ENCODE data around the gene TMEM187. TPM values are rescaled to one million over a fixed set of nuclear protein-coding genes. Genes with fewer than 3 reads are reported as not detected.

TMEM187 gene
- total and polyA plus RNA-seq, 7 donors: 2.2 to 7.8 (median 6.5) TPM

GRCh38 chrX:153944800-153945150 lies 27.8 kb upstream of the TMEM187 start:
- no peak for DNase-seq
- ATAC-seq: peak in 2 of 4 donors; percentile 2 to 7
- Histone ChIP-seq H3K36me3 (ENCODE audit: insufficient read depth in 1 of 2, low read depth in 1 of 2) (peaks cover 0 to 20% of the 10 kb centered on the region in 2 donors), H3K4me3 (peak overlapping the region; percentile 45), H3K27me3 (ENCODE audit: insufficient read depth in 3 of 3, low read length in 2 of 3) (peaks cover 0 to 3% (median 0%) of the 10 kb centered on the region in 3 donors), H3K9me3 (no peaks in the 10 kb centered on the region), H3K4me1 (no peaks in the 10 kb centered on the region), H3K27ac (no peak overlapping the region)
- intact Hi-C loops (cut with DNase I): no loop called here
- 72 to 76% (median 73%) methylated on average over 3 to 6 of the region's 6 CpGs for WGBS, 3 donors
- TF ChIP-seq CTCF (IDR thresholded peaks at IDR 0.05): no peak

GRCh38 chrX:153945956-153946943 lies 26.3 kb upstream of the TMEM187 start:
- peaks cover 0 to 35% of the 10 kb centered on the region in 2 donors for H3K36me3 ChIP-seq (ENCODE audit: insufficient read depth in 1 of 2, low read depth in 1 of 2)
- no peaks in the 10 kb centered on the region for H3K4me1 ChIP-seq
- intact Hi-C loops (cut with DNase I): no loop called here
- no peaks in the 10 kb centered on the region for H3K9me3 ChIP-seq
- H3K27me3 ChIP-seq (ENCODE audit: insufficient read depth in 3 of 3, low read length in 2 of 3): peaks cover 0 to 3% (median 0%) of the 10 kb centered on the region in 3 donors
- WGBS, 3 donors: 78 to 86% (median 80%) methylated on average over 20 to 24 of the region's 24 CpGs
- no peak overlapping the region for H3K4me3 ChIP-seq
- no peak for DNase-seq
- TF ChIP-seq CTCF (IDR thresholded peaks at IDR 0.05): no peak
- H3K27ac ChIP-seq: no peak overlapping the region
- peak in 1 of 4 donors; percentile 5 for ATAC-seq

GRCh38 chrX:153947009-153947769 lies 25.4 kb upstream of the TMEM187 start:
- Histone ChIP-seq H3K9me3 (no peaks in the 10 kb centered on the region), H3K36me3 (ENCODE audit: insufficient read depth in 1 of 2, low read depth in 1 of 2) (peaks cover 0 to 44% of the 10 kb centered on the region in 2 donors), H3K27ac (no peak overlapping the region), H3K4me3 (no peak overlapping the region), H3K4me1 (no peaks in the 10 kb centered on the region), H3K27me3 (ENCODE audit: insufficient read depth in 3 of 3, low read length in 2 of 3) (peaks cover 0 to 3% (median 0%) of the 10 kb centered on the region in 3 donors)
- peak; percentile 74 to 87 (median 82) for ATAC-seq
- peak; percentile 76 for TF ChIP-seq CTCF (IDR thresholded peaks at IDR 0.05)
- intact Hi-C loops (cut with DNase I): no loop called here
- WGBS, 3 donors: 35 to 53% (median 40%) methylated on average over 16 to 19 of the region's 19 CpGs
- DNase-seq: peak; percentile 69 to 87

GRCh38 chrX:153948002-153948466 lies 24.5 kb upstream of the TMEM187 start:
- no peak for TF ChIP-seq CTCF (IDR thresholded peaks at IDR 0.05)
- no peak overlapping the region for H3K4me3 ChIP-seq
- no peak for ATAC-seq
- no peak for DNase-seq
- H3K27ac ChIP-seq: no peak overlapping the region
- H3K36me3 ChIP-seq (ENCODE audit: insufficient read depth in 1 of 2, low read depth in 1 of 2): peaks cover 0 to 52% of the 10 kb centered on the region in 2 donors
- H3K9me3 ChIP-seq: no peaks in the 10 kb centered on the region
- H3K4me1 ChIP-seq: no peaks in the 10 kb centered on the region
- intact Hi-C loops (cut with DNase I): no loop called here
- H3K27me3 ChIP-seq (ENCODE audit: insufficient read depth in 3 of 3, low read length in 2 of 3): peaks cover 0 to 3% (median 0%) of the 10 kb centered on the region in 3 donors
- 49 to 76% (median 56%) methylated on average over 10 of the region's 10 CpGs for WGBS, 3 donors
